OCI-LY7 (cell line): ENCODE results near the gene NXPH1. TPM values are rescaled to one million over a fixed set of nuclear protein-coding genes. Genes with fewer than 3 reads are reported as not detected.

ENCODE experiments used
- BruUV-seq: library from RNA; stranded (reverse); fragments of 400-500 nt; replicated peaks from 2 replicates; lab custom pipeline; 2021; lab: Mats Ljungman, UMichigan
- CTCF ChIA-PET: fragments of 300-600 bp; sonication (Branson Sonifier 250); formaldehyde crosslinking; loops from one replicate; lab custom pipeline; 2022; ENCODE audit warnings: antibody characterized with exemption; ENCODE audit not compliant: unreplicated experiment; lab: Charles Lee
- POLR2A ChIA-PET: fragments of 300-600 bp; sonication (Branson Sonifier 250); formaldehyde crosslinking; loops from one replicate; lab custom pipeline; 2022; ENCODE audit warnings: antibody characterized with exemption; lab: Charles Lee
- DNase-seq: peaks from one replicate; pipeline ENCODE4 v3.0.0-alpha.2; 2015; ENCODE audit warnings: low spot score
- H2AFZ ChIP-seq: fragments of 200-600 bp; sonication (generic), shearing (Covaris generic); 2 replicates; pipeline ENCODE4 v1.6.1; 2014; ENCODE audit warnings: mild to moderate bottlenecking, antibody characterized with exemption, low read length, moderate library complexity
- H3K27ac ChIP-seq: fragments of 200-600 bp; sonication (generic); 2 replicates; pipeline ENCODE4 v1.5.1; 2014; ENCODE audit warnings: mixed run types, low read depth, mild to moderate bottlenecking, moderate library complexity, low read length, inconsistent platforms; ENCODE audit not compliant: poor library complexity, severe bottlenecking
- H3K36me3 ChIP-seq: fragments of 200-600 bp; sonication (generic); 2 replicates; pipeline ENCODE4 v1.6.1; 2014; ENCODE audit warnings: mild to moderate bottlenecking, antibody characterized with exemption, low read length, moderate library complexity, mixed read lengths; ENCODE audit not compliant: insufficient read depth
- H3K4me1 ChIP-seq: fragments of 200-600 bp; sonication (generic); 2 replicates; pipeline ENCODE4 v1.5.1; 2014; ENCODE audit warnings: mild to moderate bottlenecking, low read length; ENCODE audit not compliant: insufficient read depth, poor library complexity, severe bottlenecking
- H3K4me2 ChIP-seq: fragments of 200-600 bp; sonication (generic); 2 replicates; pipeline ENCODE4 v1.6.1; 2014; ENCODE audit warnings: mild to moderate bottlenecking, low read length
- H3K4me3 ChIP-seq: fragments of 200-600 bp; sonication (generic); 2 replicates; pipeline ENCODE4 v1.5.1; 2014; ENCODE audit warnings: mild to moderate bottlenecking, low read depth, low read length; ENCODE audit not compliant: poor library complexity, severe bottlenecking
- H3K79me2 ChIP-seq: fragments of 200-600 bp; sonication (generic); 2 replicates; pipeline ENCODE4 v1.6.1; 2016; ENCODE audit warnings: low read depth, mild to moderate bottlenecking, low read length, moderate library complexity, mixed read lengths; ENCODE audit not compliant: insufficient read depth
- H3K9me2 ChIP-seq: fragments of 200-600 bp; sonication (generic); 2 replicates; pipeline ENCODE4 v1.6.1; 2016; ENCODE audit warnings: mild to moderate bottlenecking, low read length, mixed read lengths; ENCODE audit not compliant: insufficient read depth
- H3K9me3 ChIP-seq: fragments of 200-600 bp; sonication (generic); 2 replicates; pipeline ENCODE4 v1.6.1; 2014; ENCODE audit warnings: mild to moderate bottlenecking, mixed run types, low read length, mixed read lengths
- H4K20me1 ChIP-seq: fragments of 200-600 bp; sonication (generic); 2 replicates; pipeline ENCODE4 v1.6.1; 2014; ENCODE audit warnings: mild to moderate bottlenecking, antibody characterized with exemption, low read length, moderate library complexity, mixed read lengths; ENCODE audit not compliant: insufficient read depth
- EZH2phosphoT487 ChIP-seq: fragments of 200-600 bp; sonication (generic); IDR thresholded peaks from 2 replicates; pipeline ENCODE4 v1.6.1; 2018; ENCODE audit warnings: low read depth, borderline replicate concordance, mild to moderate bottlenecking, mixed run types, antibody characterized with exemption, low read length, moderate library complexity, mixed read lengths
- intact Hi-C: fragments of 100-400 bp; cut with micrococcal nuclease; formaldehyde crosslinking; loops from one replicate; pipeline ENCODE4 v1.10.0; 2022; ENCODE audit not compliant: unreplicated experiment
- total RNA-seq, 2 experiments: library from RNA; depleted of rRNA in 1 of 2; stranded (reverse); fragments of >200 nt in 1 of 2; shearing (Covaris generic) in 1 of 2; gene quantifications; 2 replicates each; pipeline ENCODE4 v1.2.3, GENCODE V29; 2014 to 2022
- TF ChIP-seq, protein P1 (sequence below): fragments of 200-600 bp; sonication (generic); conservative IDR thresholded peaks from 2 replicates; pipeline ENCODE4 v1.5.1; 2014; ENCODE audit warnings: mild to moderate bottlenecking, antibody characterized with exemption, low read length, moderate library complexity, mixed read lengths

Gene NXPH1
- total RNA-seq, 2 experiments from 2014 or later: not detected

DNA sequence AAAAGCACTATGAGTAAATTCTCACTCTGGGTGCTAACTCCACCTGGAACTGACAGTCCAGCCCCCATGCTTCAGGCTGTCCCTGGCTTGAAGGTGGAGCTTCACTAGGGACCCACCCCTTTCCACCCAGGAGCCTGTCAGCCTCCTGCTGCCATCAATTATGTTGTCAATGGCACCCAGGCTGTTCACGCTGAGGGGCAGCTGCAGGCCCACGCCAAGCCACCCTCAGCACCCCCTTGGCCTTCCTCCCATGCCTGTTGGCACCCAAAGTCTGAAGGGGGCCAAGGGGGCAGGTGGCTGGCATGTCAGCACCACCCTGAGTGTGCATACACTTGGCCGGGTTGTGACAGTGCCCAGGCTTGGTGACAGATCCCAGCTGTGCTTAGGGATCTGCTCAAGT lies 149.3 kb downstream of the NXPH1 start:
- Histone ChIP-seq H3K27ac (no peak overlapping the region), H3K9me3 (no peaks in the 10 kb centered on the region), H3K9me2 (no peaks in the 10 kb centered on the region), H3K4me2 (no peak overlapping the region), H3K79me2 (no peaks in the 10 kb centered on the region), H3K36me3 (no peaks in the 10 kb centered on the region), H3K4me1 (no peaks in the 10 kb centered on the region), H3K4me3 (no peak overlapping the region), H2AFZ (no peak overlapping the region), H4K20me1 (no peaks in the 10 kb centered on the region)
- ChIA-PET POLR2A (interaction anchor here (0.7 to 1.8 kb wide), 2 partner anchors 9 to 24 kb away, joined by 3 to 4 read pairs; no protein-coding TSS in a partner anchor), CTCF (no interaction called here)
- intact Hi-C loops: no loop called here
- DNase-seq: no peak
- no TSS peak for BruUV-seq
- TF ChIP-seq EZH2phosphoT487: no peak
- TF ChIP-seq, protein P1, sequence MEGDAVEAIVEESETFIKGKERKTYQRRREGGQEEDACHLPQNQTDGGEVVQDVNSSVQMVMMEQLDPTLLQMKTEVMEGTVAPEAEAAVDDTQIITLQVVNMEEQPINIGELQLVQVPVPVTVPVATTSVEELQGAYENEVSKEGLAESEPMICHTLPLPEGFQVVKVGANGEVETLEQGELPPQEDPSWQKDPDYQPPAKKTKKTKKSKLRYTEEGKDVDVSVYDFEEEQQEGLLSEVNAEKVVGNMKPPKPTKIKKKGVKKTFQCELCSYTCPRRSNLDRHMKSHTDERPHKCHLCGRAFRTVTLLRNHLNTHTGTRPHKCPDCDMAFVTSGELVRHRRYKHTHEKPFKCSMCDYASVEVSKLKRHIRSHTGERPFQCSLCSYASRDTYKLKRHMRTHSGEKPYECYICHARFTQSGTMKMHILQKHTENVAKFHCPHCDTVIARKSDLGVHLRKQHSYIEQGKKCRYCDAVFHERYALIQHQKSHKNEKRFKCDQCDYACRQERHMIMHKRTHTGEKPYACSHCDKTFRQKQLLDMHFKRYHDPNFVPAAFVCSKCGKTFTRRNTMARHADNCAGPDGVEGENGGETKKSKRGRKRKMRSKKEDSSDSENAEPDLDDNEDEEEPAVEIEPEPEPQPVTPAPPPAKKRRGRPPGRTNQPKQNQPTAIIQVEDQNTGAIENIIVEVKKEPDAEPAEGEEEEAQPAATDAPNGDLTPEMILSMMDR: no peak

DNA sequence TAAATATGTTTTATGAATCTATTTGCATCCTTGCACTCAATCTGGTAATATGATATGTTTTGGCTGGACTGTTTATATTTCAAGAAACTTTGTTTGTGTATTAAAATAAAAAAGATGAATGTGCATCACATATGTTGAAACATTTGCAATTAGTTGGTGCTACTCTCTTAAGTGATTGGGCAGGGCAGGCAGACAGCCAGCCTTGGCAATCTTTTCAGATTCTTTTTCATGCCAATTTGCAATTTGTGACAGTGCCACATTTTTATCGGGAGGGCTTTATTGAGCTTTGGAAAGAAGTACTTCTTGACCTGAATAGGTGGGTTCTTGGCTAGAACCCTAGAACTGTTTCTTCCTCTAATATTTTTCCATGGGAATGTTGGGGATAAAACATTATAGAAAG lies 152.2 kb downstream of the NXPH1 start:
- Histone ChIP-seq H3K4me2 (no peak overlapping the region), H3K4me1 (no peaks in the 10 kb centered on the region), H3K27ac (no peak overlapping the region), H2AFZ (no peak overlapping the region), H4K20me1 (no peaks in the 10 kb centered on the region), H3K79me2 (no peaks in the 10 kb centered on the region), H3K36me3 (no peaks in the 10 kb centered on the region), H3K4me3 (no peak overlapping the region), H3K9me2 (no peaks in the 10 kb centered on the region), H3K9me3 (no peaks in the 10 kb centered on the region)
- ChIA-PET CTCF (no interaction called here), POLR2A (no interaction called here)
- no peak for DNase-seq
- TF ChIP-seq, protein P1: no peak
- TF ChIP-seq EZH2phosphoT487: no peak
- no TSS peak for BruUV-seq
- intact Hi-C loops: no loop called here

DNA sequence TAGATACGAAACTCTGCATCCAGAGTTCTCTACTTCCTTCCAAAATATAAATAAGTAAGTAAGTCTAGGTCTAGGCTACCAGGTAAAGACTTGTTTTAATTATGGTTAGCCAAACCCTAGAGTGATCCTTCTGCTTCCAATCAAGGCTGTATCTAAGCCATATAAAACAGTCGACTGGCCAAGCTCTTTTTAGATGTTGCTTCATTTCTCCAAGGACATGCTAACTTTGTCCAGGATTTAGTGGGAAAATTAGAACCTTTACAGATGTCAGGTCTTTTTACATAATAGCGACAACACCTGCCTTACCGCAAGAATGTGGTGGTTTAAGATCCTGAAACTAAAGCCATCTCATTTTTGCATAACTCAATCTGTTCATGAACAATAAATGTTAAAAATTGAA lies 156.8 kb downstream of the NXPH1 start:
- intact Hi-C loops: no loop called here
- no peaks in the 10 kb centered on the region for H3K79me2 ChIP-seq
- H3K4me1 ChIP-seq: no peaks in the 10 kb centered on the region
- H3K4me3 ChIP-seq: no peak overlapping the region
- DNase-seq: no peak
- H3K9me2 ChIP-seq: no peaks in the 10 kb centered on the region
- no peak overlapping the region for H2AFZ ChIP-seq
- no TSS peak for BruUV-seq
- H3K4me2 ChIP-seq: no peak overlapping the region
- CTCF ChIA-PET: no interaction called here
- no peaks in the 10 kb centered on the region for H3K9me3 ChIP-seq
- POLR2A ChIA-PET: no interaction called here
- TF ChIP-seq EZH2phosphoT487: no peak
- TF ChIP-seq, protein P1: no peak
- no peaks in the 10 kb centered on the region for H4K20me1 ChIP-seq
- no peaks in the 10 kb centered on the region for H3K36me3 ChIP-seq
- no peak overlapping the region for H3K27ac ChIP-seq
